ENCODE data around the gene C3orf33.
"Not testable (repeated sequence)": the region's sequence is repeated elsewhere in the genome, so short reads cannot be mapped to it uniquely, and the experiment has no call there.

C3orf33 gene, protein sequence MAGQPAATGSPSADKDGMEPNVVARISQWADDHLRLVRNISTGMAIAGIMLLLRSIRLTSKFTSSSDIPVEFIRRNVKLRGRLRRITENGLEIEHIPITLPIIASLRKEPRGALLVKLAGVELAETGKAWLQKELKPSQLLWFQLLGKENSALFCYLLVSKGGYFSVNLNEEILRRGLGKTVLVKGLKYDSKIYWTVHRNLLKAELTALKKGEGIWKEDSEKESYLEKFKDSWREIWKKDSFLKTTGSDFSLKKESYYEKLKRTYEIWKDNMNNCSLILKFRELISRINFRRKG

DNA sequence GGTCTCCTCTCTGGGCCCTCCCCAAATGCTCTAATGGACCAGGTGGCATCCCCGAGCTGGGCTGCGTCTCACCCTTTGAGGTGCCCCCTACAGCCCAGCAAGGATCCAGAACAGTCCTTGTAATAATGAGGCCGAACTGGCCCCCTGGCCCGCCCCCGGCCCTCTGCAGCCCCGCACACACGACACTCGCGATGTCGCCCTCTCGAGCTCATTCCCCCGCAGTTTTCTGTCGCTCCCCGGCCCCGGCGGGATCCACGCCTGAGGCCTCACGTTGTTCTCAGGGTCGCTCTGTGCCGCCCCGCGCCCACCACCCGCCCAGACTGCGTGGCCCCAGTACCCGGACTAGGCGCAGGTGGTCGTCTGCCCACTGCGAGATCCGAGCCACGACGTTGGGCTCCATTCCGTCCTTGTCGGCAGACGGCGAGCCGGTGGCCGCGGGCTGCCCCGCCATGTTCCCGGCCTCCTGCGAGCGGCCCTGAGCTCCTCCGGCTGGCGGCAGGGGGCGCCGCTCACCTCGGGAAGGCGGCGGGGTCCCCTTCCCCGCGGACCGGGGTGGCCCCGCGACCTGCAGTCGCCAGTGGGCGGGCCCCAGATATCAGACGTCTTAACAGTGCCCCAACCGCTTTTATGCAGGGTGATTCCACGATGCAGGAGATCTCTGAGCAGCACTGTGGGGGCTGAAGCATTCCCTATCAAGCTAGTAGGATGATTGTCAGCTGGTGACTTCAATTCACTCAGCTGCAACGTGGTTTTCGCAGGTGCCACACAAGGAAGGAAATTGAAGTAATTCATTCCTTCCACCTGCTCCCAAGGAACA is at the start of gene C3orf33:
Gene C3orf33 (minus strand): TSS at position 477 of the 817 bp plus-strand sequence. CDS start 26 bp downstream, at position 451.
- peak; percentile 57 to 59 for DNase-seq (ENCODE audit: low read depth in 2 of 2)

DNA sequence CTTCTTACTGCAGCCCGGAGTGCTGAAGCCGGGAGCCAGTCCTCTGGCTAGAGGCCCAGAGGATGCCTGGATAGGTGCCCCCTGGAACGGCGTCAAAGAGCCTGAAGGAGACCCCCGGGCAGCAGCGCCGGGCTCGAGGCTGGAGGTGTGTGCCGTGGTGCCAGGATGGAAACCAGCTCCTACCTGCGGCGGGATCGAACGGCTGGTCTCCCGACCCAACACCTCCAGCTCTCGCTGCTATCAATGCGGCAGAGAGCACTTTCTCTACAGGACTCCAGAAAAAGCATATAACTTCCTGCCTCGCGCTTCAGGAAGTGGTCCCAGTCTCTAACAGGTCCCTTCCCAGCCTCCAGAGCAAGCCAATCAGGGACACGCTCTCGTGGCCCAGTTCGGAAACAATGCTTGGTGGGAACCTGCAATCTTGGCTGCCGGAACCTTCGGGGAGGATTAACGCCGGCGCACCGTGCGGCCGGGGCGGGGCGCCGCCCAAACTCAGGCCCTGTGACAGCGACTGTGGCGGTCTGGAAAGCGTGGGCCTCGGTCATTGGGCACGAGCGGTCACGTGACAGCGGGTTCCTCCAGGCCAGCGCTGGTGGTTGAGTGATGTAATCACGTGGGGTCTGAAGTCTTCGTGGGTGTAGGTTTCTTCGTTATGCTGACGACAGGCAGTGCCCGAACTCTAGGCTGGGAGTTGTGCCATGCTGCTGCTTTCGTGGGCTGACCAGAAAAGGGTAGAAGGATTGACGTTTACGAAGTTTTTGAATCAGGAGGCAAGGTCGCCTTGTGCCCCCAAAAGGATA is 48.3 kb upstream of the C3orf33 start, which contains the start of gene SLC33A1:
Gene SLC33A1 (minus strand): TSS at position 287 of the 800 bp plus-strand sequence. CDS start 430 bp downstream, outside the sequence.
- DNase-seq (ENCODE audit: low read depth in 2 of 2) = peak; percentile 89 to 95

DNA sequence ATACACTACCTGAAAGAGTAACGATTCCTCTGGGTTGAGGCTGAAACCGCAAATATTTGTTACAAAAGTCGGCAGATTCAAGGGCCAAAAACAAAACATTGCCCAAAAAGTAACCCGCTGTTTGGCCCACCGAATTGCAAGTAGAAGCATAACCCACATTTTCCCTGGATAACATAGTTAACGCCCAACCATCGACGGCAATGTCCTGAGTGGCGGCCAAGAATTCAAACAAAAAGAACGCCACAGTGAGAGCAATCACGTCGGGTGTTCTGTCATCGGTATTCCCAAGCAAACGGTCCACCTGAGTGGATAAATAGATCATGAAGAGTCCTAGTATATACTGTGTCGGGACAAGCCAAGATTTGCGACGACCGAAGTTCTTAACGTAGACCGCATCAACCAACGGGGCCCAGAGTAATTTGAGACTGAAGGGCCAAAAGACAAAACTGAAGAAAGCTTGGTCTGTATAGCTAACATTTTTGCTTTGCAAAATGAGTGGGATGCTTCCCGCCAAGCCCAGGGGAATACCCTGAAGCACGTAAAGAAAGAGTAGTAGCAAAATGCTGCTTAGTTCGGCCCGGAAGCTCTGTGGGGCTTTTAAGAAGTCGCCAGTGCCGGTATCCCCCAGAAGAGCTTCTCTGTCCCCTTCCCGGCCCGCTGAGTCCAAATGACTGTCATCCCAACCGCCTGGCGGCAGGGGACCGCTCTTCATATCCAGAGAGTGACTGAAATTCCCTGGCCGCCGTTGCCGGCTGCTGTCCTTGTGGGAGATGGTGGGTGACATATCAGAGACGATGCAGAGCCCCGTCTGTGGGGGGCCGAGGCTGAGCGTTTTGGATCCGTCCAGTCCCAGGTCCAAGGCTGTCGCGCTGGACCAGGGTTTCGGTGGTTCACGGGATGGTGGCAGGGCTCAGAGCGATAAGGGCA is 47.4 kb upstream of the C3orf33 start:
- DNase-seq (ENCODE audit: low read depth in 2 of 2) = no peak

DNA sequence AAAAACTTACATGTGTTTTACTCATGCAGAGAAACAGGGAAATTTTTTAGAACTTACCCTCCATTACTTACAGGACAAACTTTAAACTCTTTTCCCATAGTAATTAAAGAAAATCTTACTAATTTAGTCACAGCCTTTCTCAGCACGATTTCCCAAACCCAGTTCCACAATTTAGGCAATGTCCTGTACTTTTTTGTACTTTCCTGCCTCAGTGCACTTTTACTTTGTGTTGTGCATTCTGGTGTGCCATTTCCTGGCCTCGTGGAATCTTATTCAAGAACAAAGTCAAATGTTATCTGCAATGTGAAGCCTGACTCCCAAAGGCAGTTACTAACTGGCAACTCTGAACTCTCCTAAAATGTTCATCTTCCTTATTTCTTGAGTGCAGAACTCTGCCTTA is 46.3 kb upstream of the C3orf33 start:
- DNase-seq (ENCODE audit: low read depth in 2 of 2) = no peak

DNA sequence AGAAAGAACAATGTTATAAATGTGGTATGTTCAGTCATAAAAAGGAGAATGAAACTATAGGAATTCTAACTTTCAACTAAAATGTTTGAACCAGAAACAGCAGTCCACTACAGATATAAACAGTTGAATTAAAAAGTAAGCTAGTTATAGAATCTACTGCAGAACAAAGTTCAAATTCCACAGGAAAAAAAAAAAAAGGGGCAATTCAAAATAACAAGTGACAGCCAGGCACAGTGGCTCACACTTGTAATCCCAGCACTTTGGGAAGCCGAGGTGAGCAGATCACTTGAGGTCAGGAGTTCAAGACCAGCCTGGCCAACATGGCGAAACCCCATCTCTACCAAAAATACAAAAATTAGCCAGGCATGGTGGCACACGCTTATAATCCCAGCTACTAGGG is 43.3 kb upstream of the C3orf33 start:
- DNase-seq (ENCODE audit: low read depth in 2 of 2) = not testable (repeated sequence)

DNA sequence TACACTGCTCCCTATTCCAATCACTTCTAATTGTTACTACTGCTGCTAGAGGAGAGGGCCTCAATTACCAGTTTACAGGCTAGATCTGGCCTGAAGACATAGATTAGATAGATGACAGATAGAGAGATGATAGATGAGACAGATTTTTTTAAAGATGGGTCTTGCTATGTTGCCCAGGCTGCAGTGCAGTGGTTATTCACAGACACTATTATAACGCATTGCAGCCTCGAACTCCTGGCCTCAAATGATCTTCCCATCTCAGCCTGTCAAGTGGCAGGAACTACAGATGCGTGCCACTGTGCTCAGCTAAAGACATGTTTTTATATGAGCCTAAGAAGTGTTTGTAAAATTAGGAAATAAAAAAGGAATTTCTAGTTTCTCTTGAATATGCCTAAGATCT is 41.9 kb upstream of the C3orf33 start:
- DNase-seq (ENCODE audit: low read depth in 2 of 2) = no peak

DNA sequence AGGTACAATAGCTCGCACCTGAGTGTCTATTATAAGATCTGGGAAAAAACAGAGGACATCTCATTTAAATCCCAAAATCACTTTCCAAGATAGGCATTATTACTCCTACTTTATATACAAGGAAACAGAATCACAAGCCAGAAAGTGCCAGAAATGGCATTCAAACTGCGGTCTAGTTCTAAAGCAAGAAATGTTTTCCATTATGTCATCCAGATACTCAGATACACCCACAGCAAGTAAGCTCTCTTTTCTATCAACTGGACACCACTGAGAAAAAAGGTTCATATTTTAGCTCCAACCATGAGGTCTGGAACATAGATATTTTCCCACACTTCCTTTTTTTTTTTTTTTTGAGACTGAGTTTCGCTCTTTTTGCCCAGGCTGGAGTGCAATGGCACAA is 40.0 kb upstream of the C3orf33 start:
- no peak for DNase-seq (ENCODE audit: low read depth in 2 of 2)

DNA sequence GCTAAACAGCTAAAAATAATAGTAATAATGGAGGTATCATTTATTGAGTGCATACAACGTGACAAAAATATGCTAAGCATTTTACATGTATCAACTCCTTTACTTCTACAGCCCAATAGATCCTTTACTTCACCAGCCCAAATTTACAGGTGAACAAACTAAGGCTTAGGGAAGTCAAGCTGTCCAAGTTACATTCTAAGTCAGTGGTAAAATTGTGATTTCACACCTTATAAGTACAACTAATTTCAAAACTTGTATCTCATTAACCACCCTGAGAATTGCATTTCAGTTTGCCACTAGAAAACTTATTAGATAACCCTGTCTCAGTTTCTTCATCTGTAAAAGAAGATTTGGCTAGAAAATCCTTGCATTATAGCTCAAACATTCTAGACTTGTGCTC is 37.5 kb upstream of the C3orf33 start:
- DNase-seq (ENCODE audit: low read depth in 2 of 2) = no peak

DNA sequence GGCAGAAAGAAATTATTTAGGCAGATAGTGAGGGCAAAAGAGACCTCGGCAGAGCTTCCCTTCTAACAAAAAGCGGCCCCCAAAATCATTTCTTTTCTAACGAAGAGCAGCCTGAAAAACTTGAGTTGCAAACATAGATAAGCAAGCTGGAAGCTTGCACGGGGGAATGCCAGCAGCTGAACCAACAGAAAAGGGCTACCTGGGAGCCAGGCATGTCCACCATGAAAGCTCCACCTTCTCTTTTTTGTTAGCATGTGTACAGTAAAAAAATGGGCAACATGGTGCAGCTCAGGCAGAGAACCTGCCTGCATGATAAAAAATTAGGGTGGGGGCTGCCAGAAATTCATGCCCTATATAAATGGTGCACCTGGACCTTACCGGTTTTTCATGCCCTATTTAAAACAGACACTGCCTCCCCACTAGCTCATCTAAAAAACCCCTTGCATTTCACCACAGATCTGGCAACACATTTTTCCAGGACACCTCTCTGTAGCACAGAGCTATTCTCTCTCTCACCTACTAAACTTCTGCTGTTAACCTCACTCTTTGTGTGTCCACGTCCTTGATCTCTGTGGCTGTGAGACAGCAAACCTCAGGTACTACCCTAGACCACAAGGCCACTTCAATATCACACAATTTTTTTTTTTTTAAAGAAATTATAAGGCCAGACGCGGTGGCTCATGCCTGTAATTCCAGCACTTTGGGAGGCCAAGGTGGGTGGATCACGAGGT is 29.4 kb upstream of the C3orf33 start:
- no peak for DNase-seq (ENCODE audit: low read depth in 2 of 2)

DNA sequence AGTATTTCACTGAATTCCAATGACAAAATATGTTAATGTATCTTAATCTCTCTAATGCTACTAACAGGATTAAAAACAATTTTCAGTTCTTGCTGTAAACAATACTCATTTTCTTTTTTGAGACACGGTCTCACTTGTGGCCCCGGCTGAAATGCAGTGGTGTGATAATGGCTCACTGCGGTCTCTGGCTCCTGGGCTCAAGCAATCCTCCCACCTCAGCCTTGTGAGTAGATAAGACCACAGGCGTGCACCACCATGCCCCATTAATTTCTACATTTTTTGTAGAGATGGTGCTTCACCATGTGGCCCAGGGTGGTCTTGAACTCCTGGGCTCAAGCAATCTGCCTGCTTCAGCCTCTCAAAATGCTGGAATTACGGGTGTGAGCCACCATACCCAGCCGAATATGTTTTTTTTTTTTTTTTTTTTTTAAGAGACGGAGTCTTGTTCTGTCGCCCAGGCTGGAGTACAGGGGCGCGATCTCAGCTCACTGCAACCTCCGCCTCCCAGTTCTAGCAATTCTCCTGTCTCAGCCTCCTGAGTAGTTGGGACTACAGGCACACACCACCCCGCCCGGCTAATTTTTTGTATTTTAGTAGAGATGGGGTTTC is 22.5 kb upstream of the C3orf33 start:
- not testable (repeated sequence) for DNase-seq (ENCODE audit: low read depth in 2 of 2)

DNA sequence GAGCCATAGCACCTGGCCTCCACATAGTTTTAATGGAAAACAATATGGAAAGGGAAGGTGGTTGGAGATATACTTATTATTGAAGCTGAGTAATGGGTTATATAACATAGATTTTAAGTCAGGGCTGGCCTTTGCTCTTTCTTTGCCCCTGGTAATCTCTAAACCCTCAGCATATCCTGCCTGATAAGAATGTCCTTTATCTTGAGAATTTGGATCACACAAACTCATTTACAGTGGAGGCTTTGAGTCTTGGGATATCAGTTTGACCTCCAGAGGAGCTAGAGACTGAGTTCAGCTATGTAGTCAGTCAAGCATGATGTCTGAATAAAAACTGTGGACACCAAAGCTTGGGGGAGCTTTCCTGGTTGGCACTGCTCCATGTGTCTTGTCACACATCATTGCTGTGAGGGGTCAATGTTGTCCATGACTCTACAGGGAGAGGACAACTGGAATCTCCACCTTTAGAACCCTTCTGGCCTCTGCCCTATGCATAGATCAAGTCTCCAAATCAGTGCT is 9.0 kb upstream of the C3orf33 start:
- no peak for DNase-seq (ENCODE audit: low read depth in 2 of 2)

DNA sequence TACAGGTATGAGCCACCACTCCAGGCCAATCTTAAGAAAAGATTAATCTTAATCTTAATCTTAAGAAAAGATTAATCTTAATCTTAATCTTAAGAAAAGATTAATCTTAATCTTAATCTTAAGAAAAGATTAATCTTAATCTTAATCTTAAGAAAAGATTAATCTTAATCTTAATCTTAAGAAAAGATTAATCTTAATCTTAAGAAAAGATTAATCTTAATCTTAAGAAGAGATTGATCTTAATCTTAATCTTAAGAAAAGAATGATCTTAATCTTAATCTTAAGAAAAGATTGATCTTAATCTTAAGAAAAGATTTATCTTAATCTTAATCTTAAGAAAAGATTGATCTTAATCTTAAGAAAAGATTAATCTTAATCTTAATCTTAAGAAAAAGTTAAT is 7.1 kb upstream of the C3orf33 start:
- not testable (repeated sequence) for DNase-seq (ENCODE audit: low read depth in 2 of 2)

DNA sequence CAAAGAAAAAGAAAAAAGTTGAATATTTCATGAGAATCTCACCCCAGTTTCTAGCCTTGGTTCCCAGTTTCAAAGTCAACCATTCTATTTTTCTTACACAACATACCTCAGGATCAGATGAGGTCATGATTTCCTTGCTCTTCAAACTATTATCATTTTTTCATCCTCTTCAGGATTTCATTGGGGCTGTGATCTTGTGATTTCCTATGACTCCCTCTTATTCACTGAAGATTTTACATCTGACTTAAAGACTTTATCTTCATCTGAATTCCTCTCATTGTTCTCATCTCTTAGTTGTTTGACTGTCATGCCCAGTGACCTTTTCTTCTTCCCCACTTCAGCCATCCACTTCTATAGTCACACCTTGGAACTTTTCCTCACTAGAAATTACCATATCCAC is 3.1 kb upstream of the C3orf33 start:
- no peak for DNase-seq (ENCODE audit: low read depth in 2 of 2)

DNA sequence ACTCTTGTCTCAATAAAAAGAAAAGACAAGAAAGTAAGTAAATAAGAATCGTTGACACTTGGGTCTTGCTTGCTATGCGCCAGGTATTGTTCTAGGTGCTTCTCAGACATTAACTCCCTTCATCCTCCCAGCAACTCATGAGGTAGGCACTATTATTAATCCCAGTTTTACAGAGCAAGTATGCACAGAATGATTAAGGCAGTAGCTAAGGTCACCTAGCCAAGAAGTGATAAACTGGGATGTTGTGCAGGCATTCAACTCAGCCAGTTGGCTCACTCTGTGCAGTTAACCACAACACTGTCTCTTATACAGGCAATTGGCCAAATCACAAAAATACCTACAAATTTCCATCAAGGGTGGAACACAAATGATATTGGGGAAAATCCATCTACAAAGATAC is 1.7 kb upstream of the C3orf33 start:
- no peak for DNase-seq (ENCODE audit: low read depth in 2 of 2)

DNA sequence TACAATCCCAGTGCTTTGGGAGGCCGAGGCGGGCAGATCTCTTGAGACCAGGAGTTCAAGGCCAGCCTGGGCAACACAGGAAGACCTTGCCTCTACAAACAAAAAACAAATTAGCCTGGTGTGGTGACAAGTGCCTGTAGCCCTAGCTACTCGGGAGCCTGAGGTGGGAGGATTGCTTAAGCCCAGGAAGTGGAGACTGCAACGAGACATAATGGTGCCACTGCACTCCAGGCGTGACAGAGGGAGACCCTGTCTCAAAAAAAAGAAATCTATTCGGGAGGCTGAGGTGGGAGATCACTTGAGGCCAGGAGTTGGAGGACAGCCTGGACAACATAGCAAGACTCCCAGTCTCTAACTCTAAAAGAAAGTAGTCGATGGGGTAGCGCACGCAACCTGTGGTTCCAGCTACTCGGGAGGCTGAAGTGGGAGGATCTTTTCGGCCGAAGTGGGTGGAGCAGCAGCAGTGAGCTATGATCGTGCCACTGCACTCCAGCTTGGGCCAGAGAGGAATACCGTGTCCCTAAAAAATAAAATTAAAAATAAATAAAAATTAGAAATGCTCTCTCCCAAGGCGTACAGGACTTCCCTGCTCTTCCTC is 775 bp downstream of the C3orf33 start:
- DNase-seq (ENCODE audit: low read depth in 2 of 2) = peak in 1 of 2 donors; percentile 17

DNA sequence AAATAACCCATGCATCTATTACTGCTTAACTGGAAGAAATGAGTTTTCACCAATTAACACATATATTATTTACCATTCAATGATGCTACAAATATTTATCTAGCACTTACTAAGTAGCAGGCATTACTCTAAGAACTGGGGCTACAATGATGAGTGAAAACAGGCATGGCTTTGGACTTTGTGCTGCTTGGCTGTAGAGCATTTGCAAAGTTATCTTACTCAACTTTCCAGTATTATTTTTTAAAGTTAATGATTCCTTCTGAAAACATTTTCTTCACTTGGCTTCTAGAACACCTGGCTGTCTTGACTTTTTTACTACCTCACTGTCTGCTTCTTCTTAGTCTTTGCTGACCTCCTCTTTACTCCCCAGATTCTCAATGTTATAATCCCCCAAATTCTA is 1.8 kb downstream of the C3orf33 start:
- no peak for DNase-seq (ENCODE audit: low read depth in 2 of 2)

DNA sequence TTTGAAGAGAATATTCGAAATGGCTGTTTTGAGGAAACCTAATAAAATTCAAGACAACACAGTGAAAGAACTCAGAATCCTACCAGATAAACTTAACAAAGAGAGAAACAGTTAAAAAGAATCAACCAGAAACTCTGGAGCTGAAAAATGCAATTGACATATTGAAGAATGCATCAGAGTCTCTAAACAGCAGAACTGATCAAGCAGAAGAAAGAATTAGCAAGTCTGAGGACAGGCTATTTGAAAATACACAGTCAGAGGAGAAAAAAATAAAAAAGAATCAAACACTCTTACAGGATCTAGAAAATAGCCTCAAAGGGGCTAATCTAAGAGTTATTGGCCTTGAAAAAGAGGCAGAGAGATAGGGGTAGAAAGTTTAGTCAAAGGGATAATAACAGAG is 13.5 kb downstream of the C3orf33 start:
- DNase-seq (ENCODE audit: low read depth in 2 of 2) = no peak

DNA sequence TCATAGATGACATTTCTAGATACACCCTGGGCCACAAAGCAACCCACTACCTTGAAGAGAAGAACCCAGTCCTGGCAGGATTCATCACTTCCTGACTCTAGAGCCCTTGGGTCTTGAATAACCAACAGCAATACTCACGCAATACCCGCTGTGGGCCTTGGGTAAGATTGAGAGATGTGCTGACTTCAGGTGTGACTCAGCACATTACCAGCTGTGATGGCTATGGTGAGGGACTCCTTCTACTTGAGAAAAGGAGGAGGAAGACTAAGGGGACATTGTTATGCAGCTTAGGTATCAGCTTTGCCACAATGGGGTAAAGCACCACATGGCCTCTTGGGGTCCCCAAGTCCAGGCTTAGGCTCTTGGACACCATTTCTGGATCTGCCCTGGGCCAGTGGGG is 14.9 kb downstream of the C3orf33 start:
- no peak for DNase-seq (ENCODE audit: low read depth in 2 of 2)

DNA sequence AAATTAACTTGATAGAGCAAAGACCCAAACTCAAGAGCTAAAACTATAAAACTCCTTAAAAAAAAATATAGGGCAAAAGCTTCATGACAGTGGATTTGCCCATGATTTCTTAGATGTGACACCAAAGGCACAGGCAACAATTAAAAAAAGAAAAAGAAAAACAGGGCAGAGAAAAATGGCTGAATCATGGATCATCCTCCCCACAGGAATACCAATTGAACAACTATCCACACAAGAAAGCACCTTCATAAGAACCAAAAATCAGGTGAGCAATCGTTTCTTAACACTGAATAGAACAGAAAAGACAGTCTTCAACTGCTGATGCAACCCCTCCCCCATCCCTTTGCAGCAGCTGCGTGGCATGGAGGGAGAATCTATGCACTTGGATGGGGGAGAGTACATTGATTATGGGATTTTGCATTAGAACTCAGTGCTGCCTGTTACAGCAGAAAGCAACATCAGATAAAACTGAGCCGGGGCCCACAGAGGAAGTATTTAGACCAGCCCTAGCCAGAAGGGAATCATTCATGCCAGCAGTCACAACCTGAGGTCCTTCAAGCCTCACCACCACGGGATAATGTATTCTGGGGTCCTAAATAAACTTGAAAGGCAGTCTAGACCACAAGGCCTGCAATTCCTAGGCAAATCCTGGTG is 15.7 kb downstream of the C3orf33 start:
- no peak for DNase-seq (ENCODE audit: low read depth in 2 of 2)

Measured in stimulated activated CD4-positive, alpha-beta T cell treated with anti-CD3 and anti-CD28 coated beads, Interleukin-1b, Interleukin-23, amount 100 ng/mL, for 1 hour (primary cell).